Measurements from ENCODE around the gene LDLRAD3. TPM values are rescaled to one million over a fixed set of nuclear protein-coding genes. Genes with fewer than 3 reads are reported as not detected.

Gene LDLRAD3
- total RNA-seq, 2 donors from 2014 or later, result 19.2 to 30.6 TPM

GRCh38 chr11:35986947-35987346, 43.1 kb downstream of the LDLRAD3 start:
- 76 to 82% methylated on average over 2 to 3 of the region's 3 CpGs for WGBS, 2 experiments (ENCODE audit: insufficient coverage in 1 of 2, insufficient read length in 1 of 2)
- Histone ChIP-seq H3K9me3 (ENCODE audit: control insufficient read depth, low read length) (peaks cover 10% of the 10 kb centered on the region), H3K4me3 (ENCODE audit: low read length) (no peak overlapping the region), H3K27me3 (ENCODE audit: control insufficient read depth, insufficient read depth, low read length, poor library complexity, severe bottlenecking) (no peaks in the 10 kb centered on the region), H3K27ac (ENCODE audit: low read depth, low read length) (no peak overlapping the region), H3K4me1 (ENCODE audit: control insufficient read depth, insufficient read depth, low read length) (peaks cover 6% of the 10 kb centered on the region), H3K9ac (ENCODE audit: extremely low read depth, low read length, poor library complexity, severe bottlenecking) (no peak overlapping the region), H3K36me3 (ENCODE audit: control insufficient read depth, insufficient read depth, low read length) (no peaks in the 10 kb centered on the region)
- Mint-ChIP-seq H3K9me3 (peaks cover 21% of the 10 kb centered on the region), H3K36me3 (ENCODE audit: low read depth) (peaks cover 17% of the 10 kb centered on the region), H3K4me3 (no peak overlapping the region), H3K27ac (no peak overlapping the region), H3K27me3 (ENCODE audit: insufficient read depth) (peaks cover 12% of the 10 kb centered on the region), H3K4me1 (peaks cover 27% of the 10 kb centered on the region)
- no peak for TF ChIP-seq CTCF (conservative IDR thresholded peaks at IDR 0.05)
- DNase-seq, result no peak

- no peak for TF ChIP-seq CTCF (conservative IDR thresholded peaks at IDR 0.05)
- Mint-ChIP-seq H3K36me3 (ENCODE audit: low read depth) (peaks cover 16% of the 10 kb centered on the region), H3K9me3 (peaks cover 19% of the 10 kb centered on the region), H3K4me3 (no peak overlapping the region), H3K4me1 (peaks cover 31% of the 10 kb centered on the region), H3K27ac (no peak overlapping the region), H3K27me3 (ENCODE audit: insufficient read depth) (no peaks in the 10 kb centered on the region)
- WGBS, 2 experiments (ENCODE audit: insufficient coverage in 1 of 2, insufficient read length in 1 of 2), result 93 to 100% methylated on average over 1 to 2 of the region's 2 CpGs
- no peak overlapping the region for H3K9ac ChIP-seq (ENCODE audit: extremely low read depth, low read length, poor library complexity, severe bottlenecking)
- DNase-seq, result no peak
- peaks cover 6% of the 10 kb centered on the region for H3K4me1 ChIP-seq (ENCODE audit: control insufficient read depth, insufficient read depth, low read length)
- no peak overlapping the region for H3K4me3 ChIP-seq (ENCODE audit: low read length)
- no peak overlapping the region for H3K27ac ChIP-seq (ENCODE audit: low read depth, low read length)
- no peaks in the 10 kb centered on the region for H3K27me3 ChIP-seq (ENCODE audit: control insufficient read depth, insufficient read depth, low read length, poor library complexity, severe bottlenecking)
- peaks cover 8% of the 10 kb centered on the region for H3K36me3 ChIP-seq (ENCODE audit: control insufficient read depth, insufficient read depth, low read length)
- peaks cover 14% of the 10 kb centered on the region for H3K9me3 ChIP-seq (ENCODE audit: control insufficient read depth, low read length)
These were observed 46.3 kb downstream of the LDLRAD3 start for GRCh38 chr11:35990170-35990569.

- Mint-ChIP-seq H3K9me3 (peaks cover 13% of the 10 kb centered on the region), H3K36me3 (ENCODE audit: low read depth) (peaks cover 10% of the 10 kb centered on the region), H3K4me3 (no peak overlapping the region), H3K4me1 (peaks cover 30% of the 10 kb centered on the region), H3K27me3 (ENCODE audit: insufficient read depth) (no peaks in the 10 kb centered on the region), H3K27ac (no peak overlapping the region)
- TF ChIP-seq CTCF (conservative IDR thresholded peaks at IDR 0.05), result no peak
- 96 to 97% methylated on average over 3 of the region's 3 CpGs for WGBS, 2 experiments (ENCODE audit: insufficient coverage in 1 of 2, insufficient read length in 1 of 2)
- no peak for DNase-seq
- Histone ChIP-seq H3K9me3 (ENCODE audit: control insufficient read depth, low read length) (peaks cover 14% of the 10 kb centered on the region), H3K9ac (ENCODE audit: extremely low read depth, low read length, poor library complexity, severe bottlenecking) (no peak overlapping the region), H3K27ac (ENCODE audit: low read depth, low read length) (no peak overlapping the region), H3K4me3 (ENCODE audit: low read length) (no peak overlapping the region), H3K4me1 (ENCODE audit: control insufficient read depth, insufficient read depth, low read length) (peaks cover 6% of the 10 kb centered on the region), H3K36me3 (ENCODE audit: control insufficient read depth, insufficient read depth, low read length) (peaks cover 10% of the 10 kb centered on the region), H3K27me3 (ENCODE audit: control insufficient read depth, insufficient read depth, low read length, poor library complexity, severe bottlenecking) (no peaks in the 10 kb centered on the region)
These were observed 47.0 kb downstream of the LDLRAD3 start for GRCh38 chr11:35990816-35991215.
